ENCODE results near the gene IFI27.

The IFI27 gene

GRCh38 chr14:94113908-94114588 lies 3.5 kb downstream of the IFI27 start:
- ChIA-PET CTCF (interaction anchor here (1.5 kb wide), 1 partner anchor 78 kb away, joined by 3 read pairs; no protein-coding TSS in a partner anchor), POLR2A (interaction anchor here (1.0 kb wide), 1 partner anchor 33 kb away, joined by 3 read pairs; the partner anchor contains the start of genes DDX24 and IFI27L1)
- DNase-seq (ENCODE audit: extremely low spot score): no peak
- TF ChIP-seq CTBP1 (IDR thresholded peaks at IDR 0.05; ENCODE audit: borderline replicate concordance) (no peak), FOXM1 (IDR thresholded peaks at IDR 0.05; ENCODE audit: borderline replicate concordance) (no peak), NFRKB (IDR thresholded peaks at IDR 0.05) (no peak), SP1 (IDR thresholded peaks at IDR 0.05) (no peak), LEF1 (IDR thresholded peaks at IDR 0.05; ENCODE audit: borderline replicate concordance) (no peak), BHLHE40 (IDR thresholded peaks at IDR 0.05; ENCODE audit: borderline replicate concordance) (no peak), ELF4 (IDR thresholded peaks at IDR 0.05) (no peak), L3MBTL2 (conservative IDR thresholded peaks at IDR 0.05) (no peak), FOXA1 (IDR thresholded peaks at IDR 0.05) (no peak), SUZ12 (IDR thresholded peaks at IDR 0.05) (no peak), FOXK2 (IDR thresholded peaks at IDR 0.05) (no peak)
- TF ChIP-seq, protein P1, sequence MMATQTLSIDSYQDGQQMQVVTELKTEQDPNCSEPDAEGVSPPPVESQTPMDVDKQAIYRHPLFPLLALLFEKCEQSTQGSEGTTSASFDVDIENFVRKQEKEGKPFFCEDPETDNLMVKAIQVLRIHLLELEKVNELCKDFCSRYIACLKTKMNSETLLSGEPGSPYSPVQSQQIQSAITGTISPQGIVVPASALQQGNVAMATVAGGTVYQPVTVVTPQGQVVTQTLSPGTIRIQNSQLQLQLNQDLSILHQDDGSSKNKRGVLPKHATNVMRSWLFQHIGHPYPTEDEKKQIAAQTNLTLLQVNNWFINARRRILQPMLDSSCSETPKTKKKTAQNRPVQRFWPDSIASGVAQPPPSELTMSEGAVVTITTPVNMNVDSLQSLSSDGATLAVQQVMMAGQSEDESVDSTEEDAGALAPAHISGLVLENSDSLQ (IDR thresholded peaks at IDR 0.05): no peak

DNA sequence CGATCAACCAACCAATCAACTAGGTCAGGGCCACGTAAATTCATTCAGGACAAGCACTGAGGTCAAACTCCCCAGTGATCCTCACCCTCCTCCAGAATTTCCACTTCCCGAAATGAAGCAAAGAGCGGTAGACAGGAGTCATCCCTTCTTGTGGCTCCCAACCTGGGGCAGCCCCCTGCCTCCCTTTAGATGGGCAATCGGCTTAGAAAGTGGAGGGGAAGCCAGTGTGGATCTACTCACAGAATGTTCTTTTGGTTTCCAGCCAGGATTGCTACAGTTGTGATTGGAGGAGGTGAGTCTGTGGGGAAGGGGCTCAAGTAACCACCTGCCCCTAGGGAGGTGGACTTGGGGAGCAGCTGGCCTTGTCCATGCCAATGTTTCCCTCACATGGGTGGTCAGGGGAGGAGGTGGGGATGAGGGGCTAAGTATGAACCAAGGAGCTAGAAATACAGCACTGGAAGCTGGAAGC lies 4.1 kb downstream of the IFI27 start:
- TF ChIP-seq HDGF (IDR thresholded peaks at IDR 0.05; ENCODE audit: borderline replicate concordance): no peak
- TF ChIP-seq BHLHE40 (IDR thresholded peaks at IDR 0.05; ENCODE audit: borderline replicate concordance): no peak
- no peak for TF ChIP-seq FOXM1 (IDR thresholded peaks at IDR 0.05; ENCODE audit: borderline replicate concordance)
- no peak for TF ChIP-seq FOXK2 (IDR thresholded peaks at IDR 0.05)
- no peak for TF ChIP-seq LEF1 (IDR thresholded peaks at IDR 0.05; ENCODE audit: borderline replicate concordance)
- no peak for TF ChIP-seq L3MBTL2 (conservative IDR thresholded peaks at IDR 0.05)
- TF ChIP-seq, protein P1 (IDR thresholded peaks at IDR 0.05): no peak
- no peak for TF ChIP-seq SP1 (IDR thresholded peaks at IDR 0.05)
- TF ChIP-seq SUZ12 (IDR thresholded peaks at IDR 0.05): no peak
- no peak for TF ChIP-seq ELF4 (IDR thresholded peaks at IDR 0.05)
- no peak for TF ChIP-seq TARDBP (IDR thresholded peaks at IDR 0.05)
- no peak for TF ChIP-seq ZNF384 (IDR thresholded peaks at IDR 0.05)
- TF ChIP-seq NFRKB (IDR thresholded peaks at IDR 0.05): no peak
- TF ChIP-seq ARNT (IDR thresholded peaks at IDR 0.05): no peak
- TF ChIP-seq FOXA1 (IDR thresholded peaks at IDR 0.05): no peak
- no peak for TF ChIP-seq CTBP1 (IDR thresholded peaks at IDR 0.05; ENCODE audit: borderline replicate concordance)
- ChIA-PET POLR2A (interaction anchor here (0.7 to 1.2 kb wide), 3 partner anchors 9 to 203 kb away, joined by 3 read pairs; partner anchors contain the start of genes DDX24 and IFI27L1), CTCF (interaction anchor here (1.2 to 1.5 kb wide), 2 partner anchors 78 to 175 kb away, joined by 3 read pairs; no protein-coding TSS in a partner anchor)
- DNase-seq (ENCODE audit: extremely low spot score): no peak

GRCh38 chr14:94115058-94115591 lies 4.6 kb downstream of the IFI27 start:
- no peak for DNase-seq (ENCODE audit: extremely low spot score)
- POLR2A ChIA-PET: interaction anchor here (0.7 to 1.2 kb wide), 3 partner anchors 8 to 204 kb away, joined by 3 read pairs; partner anchors contain the start of genes DDX24 and IFI27L1
- CTCF ChIA-PET: interaction anchor here (1.2 kb wide), 1 partner anchor 175 kb away, joined by 3 read pairs; no protein-coding TSS in a partner anchor
- TF ChIP-seq, protein P1 (IDR thresholded peaks at IDR 0.05): no peak
- TF ChIP-seq SUZ12 (IDR thresholded peaks at IDR 0.05) (no peak), ZNF384 (IDR thresholded peaks at IDR 0.05) (no peak), FOXK2 (IDR thresholded peaks at IDR 0.05) (no peak)

- TF ChIP-seq, protein P1 (IDR thresholded peaks at IDR 0.05): no peak
- no peak for TF ChIP-seq BHLHE40 (IDR thresholded peaks at IDR 0.05; ENCODE audit: borderline replicate concordance)
- TF ChIP-seq L3MBTL2 (conservative IDR thresholded peaks at IDR 0.05): no peak
- TF ChIP-seq TARDBP (IDR thresholded peaks at IDR 0.05): no peak
- no peak for TF ChIP-seq ELF4 (IDR thresholded peaks at IDR 0.05)
- no peak for TF ChIP-seq ARNT (IDR thresholded peaks at IDR 0.05)
- no peak for TF ChIP-seq ZNF384 (IDR thresholded peaks at IDR 0.05)
- TF ChIP-seq FOXA1 (IDR thresholded peaks at IDR 0.05): no peak
- TF ChIP-seq FOXM1 (IDR thresholded peaks at IDR 0.05; ENCODE audit: borderline replicate concordance): no peak
- no peak for TF ChIP-seq NFRKB (IDR thresholded peaks at IDR 0.05)
- TF ChIP-seq FOXK2 (IDR thresholded peaks at IDR 0.05): no peak
- no peak for DNase-seq (ENCODE audit: extremely low spot score)
- ChIA-PET CTCF (interaction anchor here (1.2 kb wide), 1 partner anchor 176 kb away, joined by 3 read pairs; no protein-coding TSS in a partner anchor), POLR2A (interaction anchor here (0.8 to 1.2 kb wide), 2 partner anchors 35 to 204 kb away, joined by 3 read pairs; partner anchors contain the start of genes DDX24 and IFI27L1)
Measured at GRCh38 chr14:94115631-94116030, 5.1 kb downstream of the IFI27 start.

GRCh38 chr14:94116701-94117100 lies 6.2 kb downstream of the IFI27 start:
- TF ChIP-seq TARDBP (IDR thresholded peaks at IDR 0.05) (no peak), ELF4 (IDR thresholded peaks at IDR 0.05) (no peak), FOXM1 (IDR thresholded peaks at IDR 0.05; ENCODE audit: borderline replicate concordance) (no peak), SUZ12 (IDR thresholded peaks at IDR 0.05) (no peak), BHLHE40 (IDR thresholded peaks at IDR 0.05; ENCODE audit: borderline replicate concordance) (no peak), CTBP1 (IDR thresholded peaks at IDR 0.05; ENCODE audit: borderline replicate concordance) (no peak), LEF1 (IDR thresholded peaks at IDR 0.05; ENCODE audit: borderline replicate concordance) (no peak), FOXK2 (IDR thresholded peaks at IDR 0.05) (no peak), ZNF384 (IDR thresholded peaks at IDR 0.05) (no peak), NFRKB (IDR thresholded peaks at IDR 0.05) (no peak), L3MBTL2 (conservative IDR thresholded peaks at IDR 0.05) (no peak), ARNT (IDR thresholded peaks at IDR 0.05) (no peak), FOXA1 (IDR thresholded peaks at IDR 0.05) (no peak), HDGF (IDR thresholded peaks at IDR 0.05; ENCODE audit: borderline replicate concordance) (no peak), SP1 (IDR thresholded peaks at IDR 0.05) (no peak)
- TF ChIP-seq, protein P1 (IDR thresholded peaks at IDR 0.05): no peak
- ChIA-PET CTCF (no interaction called here), POLR2A (no interaction called here)
- DNase-seq (ENCODE audit: extremely low spot score): no peak
